Fibroblast of villous mesenchyme (primary cell): ENCODE data around the gene TMEM129. TPM values are rescaled to one million over a fixed set of nuclear protein-coding genes. Genes with fewer than 3 reads are reported as not detected.
A peak's percentile ranks its signal among the peaks of the same experiment; 100 is the strongest.

ENCODE experiments used
- DNase-seq: peaks from one replicate; pipeline ENCODE4 v3.0.0-alpha.2; 2010; ENCODE audit warnings: low read depth
- H3K4me3 ChIP-seq: 2 replicates; pipeline ENCODE4 v1.5.1; 2011; ENCODE audit warnings: low read depth, mild to moderate bottlenecking, low read length
- CTCF ChIP-seq: IDR thresholded peaks from 2 replicates; pipeline ENCODE4 v1.5.1; 2012; ENCODE audit warnings: low read depth, mild to moderate bottlenecking, low read length; ENCODE audit not compliant: insufficient read depth
- total RNA-seq: library from RNA; depleted of rRNA; stranded (reverse); fragments of >200 nt; gene quantifications from 2 replicates; pipeline ENCODE4 v1.2.3, GENCODE V29; 2012

The TMEM129 gene
- total RNA-seq, 1 donor = 31.1 TPM

GRCh38 chr4:1715002-1715758 lies 5.9 kb downstream of the TMEM129 start:
- H3K4me3 ChIP-seq = no peak overlapping the region
- TF ChIP-seq CTCF = no peak
- no peak for DNase-seq

GRCh38 chr4:1714303-1715001 lies 6.7 kb downstream of the TMEM129 start:
- H3K4me3 ChIP-seq = no peak overlapping the region
- TF ChIP-seq CTCF = no peak
- no peak for DNase-seq

GRCh38 chr4:1713003-1713851 lies 7.9 kb downstream of the TMEM129 start:
- TF ChIP-seq CTCF = no peak
- no peak for DNase-seq
- peak overlapping the region; percentile 79 for H3K4me3 ChIP-seq

- peak; percentile 95 for DNase-seq
- TF ChIP-seq CTCF = no peak
Measured at GRCh38 chr4:1712216-1713002, 8.7 kb downstream of the TMEM129 start, which contains the start of gene SLBP. SLBP (minus strand) TSS chr4:1712319; CDS start chr4:1712188, 131 bp downstream.

GRCh38 chr4:1711571-1712215 lies 9.4 kb downstream of the TMEM129 start:
- peak overlapping the region; percentile 84 for H3K4me3 ChIP-seq
- TF ChIP-seq CTCF = no peak
- DNase-seq = peak; percentile 64

More at GRCh38 chr4:1712216-1713002, 8.7 kb downstream of the TMEM129 start, which contains the start of gene SLBP:
- peak within 1 kb of the TSS; percentile 84 for H3K4me3 ChIP-seq
